ENCODE data around the gene RNF214.

RNF214 gene

GRCh38 chr11:117313091-117313490 lies 80.6 kb downstream of the RNF214 start:
- H3K4me3 ChIP-seq (ENCODE audit: low read depth, low read length): no peak overlapping the region

- H3K4me3 ChIP-seq (ENCODE audit: low read depth, low read length): no peak overlapping the region
Observed at GRCh38 chr11:117313828-117314768, 81.6 kb downstream of the RNF214 start.

- peak overlapping the region; percentile 62 for H3K4me3 ChIP-seq (ENCODE audit: low read depth, low read length)
Observed at GRCh38 chr11:117314840-117315239, 82.4 kb downstream of the RNF214 start.

GRCh38 chr11:117315285-117316196 lies 83.1 kb downstream of the RNF214 start:
- peak overlapping the region; percentile 62 for H3K4me3 ChIP-seq (ENCODE audit: low read depth, low read length)

GRCh38 chr11:117316197-117316961 lies 83.9 kb downstream of the RNF214 start, which contains the start of gene BACE1:
Gene BACE1, minus strand, starts transcription at chr11:117316256. Its CDS starts 461 bp downstream, at chr11:117315795.
- peak within 1 kb of the TSS; percentile 62 for H3K4me3 ChIP-seq (ENCODE audit: low read depth, low read length)

- H3K4me3 ChIP-seq (ENCODE audit: low read depth, low read length): no peak overlapping the region
Observed at GRCh38 chr11:117318738-117319137, 86.3 kb downstream of the RNF214 start.

GRCh38 chr11:117319214-117319840 lies 86.9 kb downstream of the RNF214 start:
- no peak overlapping the region for H3K4me3 ChIP-seq (ENCODE audit: low read depth, low read length)

GRCh38 chr11:117327255-117327566 lies 94.7 kb downstream of the RNF214 start:
- peak overlapping the region; percentile 8 for H3K4me3 ChIP-seq (ENCODE audit: low read depth, low read length)

- peak within 1 kb of the TSS; percentile 78 for H3K4me3 ChIP-seq (ENCODE audit: low read depth, low read length)
Observed at GRCh38 chr11:117327567-117328374, 95.3 kb downstream of the RNF214 start, which contains the start of gene CEP164. Gene CEP164, plus strand, starts transcription at chr11:117327854. Its CDS starts 10,733 bp downstream, at chr11:117338587.

- H3K4me3 ChIP-seq (ENCODE audit: low read depth, low read length): peak overlapping the region; percentile 78
Observed at GRCh38 chr11:117328375-117329010, 96.0 kb downstream of the RNF214 start.

- H3K4me3 ChIP-seq (ENCODE audit: low read depth, low read length): no peak overlapping the region
Observed at GRCh38 chr11:117332843-117333242, 100.4 kb downstream of the RNF214 start.

- H3K4me3 ChIP-seq (ENCODE audit: low read depth, low read length): no peak overlapping the region
Observed at GRCh38 chr11:117333917-117334316, 101.4 kb downstream of the RNF214 start.

- no peak overlapping the region for H3K4me3 ChIP-seq (ENCODE audit: low read depth, low read length)
Observed at GRCh38 chr11:117334896-117335295, 102.4 kb downstream of the RNF214 start.

GRCh38 chr11:117335399-117335798 lies 102.9 kb downstream of the RNF214 start:
- no peak overlapping the region for H3K4me3 ChIP-seq (ENCODE audit: low read depth, low read length)
